DOHH2 (cell line): Measurements from ENCODE around the gene GPR176.

Source experiments
- H3F3A ChIP-seq: fragments of 200-600 bp; sonication (generic), shearing (Covaris generic); 2 replicates; pipeline ENCODE4 v1.6.0; 2016; ENCODE audit warnings: antibody characterized with exemption, mild to moderate bottlenecking; ENCODE audit not compliant: control insufficient read depth, insufficient read depth
- H3K27ac ChIP-seq: fragments of 200-600 bp; sonication (generic); 2 replicates; pipeline ENCODE4 v1.5.1; 2014; ENCODE audit warnings: low read depth, mild to moderate bottlenecking, low read length, moderate library complexity
- H3K27me3 ChIP-seq: fragments of 200-600 bp; sonication (generic); 2 replicates; pipeline ENCODE4 v1.6.1; 2014; ENCODE audit warnings: mild to moderate bottlenecking, low read length, mixed read lengths; ENCODE audit not compliant: control insufficient read depth
- H3K36me3 ChIP-seq: fragments of 200-600 bp; sonication (generic); 2 replicates; pipeline ENCODE4 v1.6.1; 2014; ENCODE audit warnings: mild to moderate bottlenecking, low read length, moderate library complexity, mixed read lengths; ENCODE audit not compliant: control insufficient read depth
- H3K4me1 ChIP-seq: fragments of 200-600 bp; sonication (generic); 2 replicates; pipeline ENCODE4 v1.6.1; 2014; ENCODE audit warnings: mild to moderate bottlenecking, low read length, mixed read lengths; ENCODE audit not compliant: control insufficient read depth
- H3K4me2 ChIP-seq: fragments of 200-600 bp; sonication (generic); 2 replicates; pipeline ENCODE4 v1.6.0; 2014; ENCODE audit warnings: mild to moderate bottlenecking, low read length, moderate library complexity
- H3K4me3 ChIP-seq: fragments of 200-600 bp; sonication (generic); 2 replicates; pipeline ENCODE4 v1.5.1; 2014; ENCODE audit warnings: mild to moderate bottlenecking, low read length, mixed read lengths
- H3K79me2 ChIP-seq: fragments of 200-600 bp; sonication (generic); 2 replicates; pipeline ENCODE4 v1.6.1; 2014; ENCODE audit warnings: mild to moderate bottlenecking, low read length, mixed read lengths; ENCODE audit not compliant: control insufficient read depth
- H3K9me2 ChIP-seq: fragments of 200-600 bp; sonication (generic); replicated peaks from 2 replicates; pipeline ENCODE4 v1.6.1; 2014; ENCODE audit warnings: mild to moderate bottlenecking, low read length, mixed read lengths; ENCODE audit not compliant: control insufficient read depth
- H3K9me3 ChIP-seq: fragments of 200-600 bp; sonication (generic); 2 replicates; pipeline ENCODE4 v1.6.1; 2014; ENCODE audit warnings: antibody characterized with exemption, low read length, mixed read lengths; ENCODE audit not compliant: control insufficient read depth, insufficient read depth
- H4K20me1 ChIP-seq: fragments of 200-600 bp; sonication (generic); 2 replicates; pipeline ENCODE4 v1.6.0; 2014; ENCODE audit warnings: low read depth, mild to moderate bottlenecking, antibody characterized with exemption, low read length, moderate library complexity; ENCODE audit not compliant: control insufficient read depth, insufficient read depth
- EZH2phosphoT487 ChIP-seq: fragments of 200-600 bp; sonication (generic); IDR thresholded peaks from 2 replicates; pipeline ENCODE4 v1.6.1; 2017; ENCODE audit warnings: borderline replicate concordance, mild to moderate bottlenecking, antibody characterized with exemption, low read length, moderate library complexity, mixed read lengths
- TF ChIP-seq, protein P1 (sequence below): fragments of 200-600 bp; sonication (generic); IDR thresholded peaks from one replicate; pipeline ENCODE4 v1.5.1; 2014; ENCODE audit warnings: antibody characterized with exemption, mild to moderate bottlenecking, low read depth, low read length; ENCODE audit not compliant: poor library complexity, severe bottlenecking

The GPR176 gene

DNA sequence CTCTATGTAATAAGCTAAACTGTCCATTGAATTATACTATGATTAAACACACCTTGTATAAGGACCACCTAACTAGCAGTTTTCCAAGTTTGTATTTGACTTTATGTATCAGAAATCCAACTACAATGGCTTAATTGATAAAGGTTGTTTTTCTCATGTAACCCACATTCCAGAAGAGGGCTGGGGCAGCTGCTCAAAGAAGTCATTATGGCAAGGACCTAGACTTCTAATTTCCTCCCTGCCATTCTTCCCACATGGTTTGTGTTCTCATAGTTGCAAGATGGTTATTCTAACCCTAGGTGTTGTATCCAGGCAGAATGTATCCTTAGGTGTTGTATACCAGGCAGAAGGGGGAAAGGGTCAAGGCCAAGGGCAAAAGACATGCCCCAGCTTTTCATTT lies 35.7 kb downstream of the GPR176 start:
- Histone ChIP-seq H3K27ac (no peak overlapping the region), H3K9me3 (no peaks in the 10 kb centered on the region), H3K79me2 (no peaks in the 10 kb centered on the region), H3K4me2 (no peak overlapping the region), H3K4me1 (no peaks in the 10 kb centered on the region), H3K4me3 (no peak overlapping the region), H3K27me3 (peaks cover 38% of the 10 kb centered on the region), H3K36me3 (no peaks in the 10 kb centered on the region), H3F3A (no peaks in the 10 kb centered on the region), H4K20me1 (no peaks in the 10 kb centered on the region), H3K9me2 (no peaks in the 10 kb centered on the region)
- TF ChIP-seq, protein P1, sequence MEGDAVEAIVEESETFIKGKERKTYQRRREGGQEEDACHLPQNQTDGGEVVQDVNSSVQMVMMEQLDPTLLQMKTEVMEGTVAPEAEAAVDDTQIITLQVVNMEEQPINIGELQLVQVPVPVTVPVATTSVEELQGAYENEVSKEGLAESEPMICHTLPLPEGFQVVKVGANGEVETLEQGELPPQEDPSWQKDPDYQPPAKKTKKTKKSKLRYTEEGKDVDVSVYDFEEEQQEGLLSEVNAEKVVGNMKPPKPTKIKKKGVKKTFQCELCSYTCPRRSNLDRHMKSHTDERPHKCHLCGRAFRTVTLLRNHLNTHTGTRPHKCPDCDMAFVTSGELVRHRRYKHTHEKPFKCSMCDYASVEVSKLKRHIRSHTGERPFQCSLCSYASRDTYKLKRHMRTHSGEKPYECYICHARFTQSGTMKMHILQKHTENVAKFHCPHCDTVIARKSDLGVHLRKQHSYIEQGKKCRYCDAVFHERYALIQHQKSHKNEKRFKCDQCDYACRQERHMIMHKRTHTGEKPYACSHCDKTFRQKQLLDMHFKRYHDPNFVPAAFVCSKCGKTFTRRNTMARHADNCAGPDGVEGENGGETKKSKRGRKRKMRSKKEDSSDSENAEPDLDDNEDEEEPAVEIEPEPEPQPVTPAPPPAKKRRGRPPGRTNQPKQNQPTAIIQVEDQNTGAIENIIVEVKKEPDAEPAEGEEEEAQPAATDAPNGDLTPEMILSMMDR: no peak
- no peak for TF ChIP-seq EZH2phosphoT487

DNA sequence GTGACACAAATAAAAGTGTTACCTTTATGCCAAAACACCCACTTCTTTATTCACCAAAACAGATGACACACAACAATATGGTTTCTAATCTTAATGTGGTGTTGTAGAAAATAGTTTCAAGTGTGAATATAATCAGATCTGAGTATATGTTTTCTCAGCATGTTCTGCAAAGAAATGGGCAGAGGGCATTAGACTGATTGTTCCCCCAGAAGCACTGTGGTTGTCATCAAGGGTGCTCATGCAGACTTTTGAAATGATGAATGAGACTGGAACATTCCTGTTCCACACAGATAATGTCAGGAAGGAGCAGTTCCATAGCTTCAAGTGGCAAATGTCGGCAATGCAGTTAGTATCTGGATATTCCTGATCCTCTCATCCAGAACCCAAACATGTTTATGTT lies 37.5 kb downstream of the GPR176 start:
- peaks cover 38% of the 10 kb centered on the region for H3K27me3 ChIP-seq
- H3K36me3 ChIP-seq: no peaks in the 10 kb centered on the region
- H3K79me2 ChIP-seq: no peaks in the 10 kb centered on the region
- no peak overlapping the region for H3K4me3 ChIP-seq
- H3K4me1 ChIP-seq: no peaks in the 10 kb centered on the region
- H3K9me3 ChIP-seq: no peaks in the 10 kb centered on the region
- no peaks in the 10 kb centered on the region for H3F3A ChIP-seq
- no peaks in the 10 kb centered on the region for H3K9me2 ChIP-seq
- H3K27ac ChIP-seq: no peak overlapping the region
- no peaks in the 10 kb centered on the region for H4K20me1 ChIP-seq
- H3K4me2 ChIP-seq: no peak overlapping the region
- TF ChIP-seq, protein P1: no peak
- no peak for TF ChIP-seq EZH2phosphoT487

DNA sequence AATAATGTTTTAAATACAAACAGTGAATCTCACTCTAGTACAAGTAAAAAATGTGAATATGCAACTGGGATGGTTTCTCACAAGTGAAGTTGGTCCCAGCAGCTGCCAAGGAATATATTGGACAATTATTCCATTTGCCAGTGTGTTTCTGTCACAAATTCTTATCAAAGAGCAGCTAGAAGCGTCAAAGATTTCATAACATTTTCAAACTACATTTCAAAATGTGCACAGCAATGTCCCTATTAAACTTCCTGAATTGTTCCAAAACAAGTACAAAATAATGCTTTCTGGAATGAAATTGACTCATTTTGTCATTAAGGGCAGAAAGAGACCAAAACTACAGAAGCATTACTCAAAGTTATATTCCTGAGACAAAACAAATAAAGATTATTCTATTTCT lies 38.3 kb downstream of the GPR176 start:
- TF ChIP-seq, protein P1: no peak
- TF ChIP-seq EZH2phosphoT487: no peak
- Histone ChIP-seq H3K36me3 (no peaks in the 10 kb centered on the region), H4K20me1 (no peaks in the 10 kb centered on the region), H3K4me1 (no peaks in the 10 kb centered on the region), H3K27ac (no peak overlapping the region), H3K79me2 (no peaks in the 10 kb centered on the region), H3K27me3 (peaks cover 38% of the 10 kb centered on the region), H3K9me2 (no peaks in the 10 kb centered on the region), H3K4me3 (no peak overlapping the region), H3K9me3 (no peaks in the 10 kb centered on the region), H3F3A (no peaks in the 10 kb centered on the region), H3K4me2 (no peak overlapping the region)
